Testis (tissue), 2 donors: ENCODE data around the gene MMP24.

Experiments
- CTCF ChIP-seq, 3 experiments: fragments of 450-650 bp in 2 of 3; fragments of 200-600 bp in 1 of 3; sonication (generic) in 1 of 3; IDR thresholded peaks; one replicate each; pipeline ENCODE4 v1.5.1; 2016 to 2019; ENCODE audit warnings: antibody characterized with exemption in 3 of 3, mild to moderate bottlenecking in 2 of 3, moderate library complexity in 1 of 3
- POLR2A ChIP-seq: fragments of 450-650 bp; IDR thresholded peaks from one replicate; pipeline ENCODE4 v1.6.1; 2017; ENCODE audit warnings: antibody characterized with exemption, mild to moderate bottlenecking, moderate library complexity

DNA sequence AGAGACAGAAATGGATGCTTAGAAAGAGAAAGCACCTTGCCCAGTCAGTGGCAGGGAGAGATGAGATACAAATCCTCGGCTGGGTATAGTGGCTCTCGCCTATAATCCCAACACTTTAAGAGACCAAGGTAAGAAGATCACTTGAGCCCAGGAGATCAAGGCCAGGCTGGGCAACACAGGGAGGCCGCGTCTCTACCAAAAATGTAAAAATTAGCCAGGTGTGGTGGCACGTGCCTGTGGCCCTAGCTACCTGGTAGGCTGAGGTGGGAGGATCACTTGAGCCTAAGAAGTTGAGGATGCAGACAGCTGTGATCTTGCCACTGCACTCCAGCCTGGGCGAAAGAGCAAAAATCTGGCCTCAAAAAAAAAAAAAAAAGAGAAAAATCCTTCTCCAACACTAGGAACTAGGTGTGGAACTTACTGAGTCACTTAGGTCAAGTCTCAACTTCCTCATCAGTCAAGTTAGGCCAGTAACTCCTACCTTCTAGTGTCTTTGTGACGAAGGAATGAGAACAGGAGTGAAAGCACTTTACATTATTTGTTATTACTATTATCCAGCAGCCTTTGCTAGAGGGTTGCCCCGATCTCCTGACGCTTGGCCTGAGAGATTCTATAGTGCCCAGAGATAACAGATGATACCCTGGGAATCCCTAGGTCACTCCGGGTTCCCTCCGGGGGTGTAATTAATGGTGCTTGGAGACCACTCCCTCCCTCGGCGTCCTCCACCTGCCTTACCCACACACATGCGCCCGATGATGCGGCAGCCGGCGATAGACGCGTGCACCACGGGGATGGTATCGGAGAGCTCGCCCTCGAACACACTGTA is 57.2 kb downstream of the MMP24 start:
- no peak for TF ChIP-seq CTCF (IDR thresholded peaks at IDR 0.05)
- TF ChIP-seq POLR2A = no peak
